Fibroblast of the aortic adventitia (primary cell): Measurements from ENCODE around the gene PGP. TPM values are rescaled to one million over a fixed set of nuclear protein-coding genes. Genes with fewer than 3 reads are reported as not detected.

Experiments
- DNase-seq: peaks from one replicate; pipeline ENCODE4 v3.0.0-alpha.2; 2010; ENCODE audit warnings: low read depth
- H3K4me3 ChIP-seq: 2 replicates; pipeline ENCODE4 v1.5.1; 2011; ENCODE audit warnings: low read depth, mild to moderate bottlenecking, control low read depth, low read length, moderate library complexity
- CTCF ChIP-seq: IDR thresholded peaks from 2 replicates; pipeline ENCODE4 v1.5.1; 2011; ENCODE audit warnings: mild to moderate bottlenecking, low read length, control low read depth, inconsistent platforms; ENCODE audit not compliant: insufficient read depth
- total RNA-seq: library from RNA; depleted of rRNA; stranded (reverse); fragments of >200 nt; gene quantifications from 2 replicates; pipeline ENCODE4 v1.2.3, GENCODE V29; 2012; ENCODE audit warnings: low replicate concordance

The PGP gene
- total RNA-seq, 1 donor = 11.3 TPM

GRCh38 chr16:2174396-2175131 lies 40.1 kb downstream of the PGP start:
- H3K4me3 ChIP-seq = no peak overlapping the region
- no peak for TF ChIP-seq CTCF

GRCh38 chr16:2173916-2174315 lies 40.7 kb downstream of the PGP start:
- H3K4me3 ChIP-seq = no peak overlapping the region
- no peak for DNase-seq
- TF ChIP-seq CTCF = no peak

More at GRCh38 chr16:2174396-2175131, 40.1 kb downstream of the PGP start:
- DNase-seq = no peak

- no peak for TF ChIP-seq CTCF
- DNase-seq = no peak
- no peak overlapping the region for H3K4me3 ChIP-seq
Measured at GRCh38 chr16:2173366-2173765, 41.3 kb downstream of the PGP start.

- DNase-seq = no peak
- TF ChIP-seq CTCF = no peak
- H3K4me3 ChIP-seq = no peak overlapping the region
Measured at GRCh38 chr16:2172688-2173335, 41.8 kb downstream of the PGP start.

- no peak for DNase-seq
- H3K4me3 ChIP-seq = no peak overlapping the region
- TF ChIP-seq CTCF = no peak
Measured at GRCh38 chr16:2171601-2172178, 43.0 kb downstream of the PGP start.

DNA sequence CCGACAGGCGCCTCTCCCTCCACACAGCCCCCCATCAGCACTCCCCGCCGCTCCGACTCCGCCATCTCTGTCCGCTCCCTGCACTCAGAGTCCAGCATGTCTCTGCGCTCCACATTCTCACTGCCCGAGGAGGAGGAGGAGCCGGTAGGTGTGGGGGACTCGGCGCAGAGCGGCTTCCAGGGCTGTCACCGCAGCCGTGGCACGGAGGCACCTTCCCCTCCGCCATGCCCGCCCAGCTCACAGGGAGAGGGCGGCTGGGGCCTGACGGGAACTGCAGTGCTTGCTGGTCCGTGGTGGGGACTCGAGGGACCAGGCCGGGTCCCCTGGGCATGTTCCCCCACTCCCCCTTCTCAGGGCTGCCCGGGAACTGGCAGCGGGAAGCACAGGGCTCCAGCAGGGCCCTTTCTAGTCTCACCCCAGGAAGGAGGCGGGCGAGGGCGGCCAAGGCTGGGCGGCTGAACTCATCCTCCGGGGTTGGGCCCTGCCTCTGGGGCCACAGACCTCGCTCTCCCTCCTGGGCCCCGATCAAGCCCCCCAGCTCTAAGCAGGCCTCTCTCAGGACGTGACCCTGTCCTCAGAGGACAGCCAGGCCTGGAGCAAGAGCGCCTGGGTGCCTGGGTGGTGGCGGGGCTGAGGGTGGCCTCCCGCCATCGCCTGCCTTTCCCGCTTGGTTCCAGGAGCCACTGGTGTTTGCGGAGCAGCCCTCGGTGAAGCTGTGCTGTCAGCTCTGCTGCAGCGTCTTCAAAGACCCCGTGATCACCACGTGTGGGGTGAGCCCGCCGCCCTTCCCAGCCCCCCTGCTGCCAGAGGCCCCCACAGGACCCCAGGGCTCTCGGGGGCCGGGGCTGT lies 43.8 kb downstream of the PGP start:
- TF ChIP-seq CTCF = no peak
- no peak for DNase-seq
- H3K4me3 ChIP-seq = no peak overlapping the region
